ENCODE measurements around the gene NT5DC3.

The NT5DC3 gene

DNA sequence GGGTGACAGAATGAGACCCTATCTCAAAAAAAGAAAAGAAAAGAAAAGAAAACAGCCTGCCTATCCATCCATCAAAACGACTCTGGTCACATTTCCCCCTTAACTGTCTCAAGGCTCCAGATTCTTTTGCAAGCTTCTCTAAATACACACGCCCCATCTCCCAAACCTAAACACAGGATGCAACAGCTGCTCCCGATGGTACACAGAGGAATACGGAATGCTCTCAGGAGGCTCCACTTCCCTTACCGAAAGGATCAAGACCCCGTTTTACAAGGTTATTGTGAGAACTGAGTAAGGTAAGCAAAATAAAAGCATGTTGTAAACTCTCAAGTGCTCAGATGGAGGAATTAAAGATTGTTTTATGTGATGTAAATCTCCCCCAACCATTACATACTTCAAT lies 62.3 kb downstream of the NT5DC3 start:
- no peak for DNase-seq

DNA sequence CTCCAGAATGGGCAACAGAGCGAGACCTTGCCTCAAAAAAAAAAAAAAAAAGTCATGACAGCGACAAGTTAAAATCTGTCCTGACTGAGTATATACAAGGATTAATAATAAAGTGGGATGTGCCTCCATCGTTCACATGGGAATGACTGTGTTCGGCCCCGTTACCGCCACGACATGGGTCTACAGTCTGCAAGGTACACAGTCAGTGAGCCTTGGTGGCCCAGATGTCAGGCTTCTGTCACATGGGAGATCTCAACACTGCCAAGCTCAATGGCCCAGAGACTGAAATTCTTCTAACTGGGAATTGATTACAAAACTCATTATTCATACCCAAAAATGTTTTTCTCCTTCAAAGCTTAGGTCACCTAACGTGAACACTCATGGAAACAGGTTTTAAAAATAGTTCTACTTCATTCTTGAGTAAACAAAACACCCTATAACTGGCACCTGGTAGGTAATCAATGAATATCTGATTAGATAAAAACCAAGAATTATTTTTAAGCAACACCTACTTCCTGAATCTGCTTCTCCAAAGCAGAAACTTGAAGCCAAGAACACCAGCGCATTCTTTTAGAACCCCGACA lies 66.0 kb downstream of the NT5DC3 start:
- DNase-seq = no peak

DNA sequence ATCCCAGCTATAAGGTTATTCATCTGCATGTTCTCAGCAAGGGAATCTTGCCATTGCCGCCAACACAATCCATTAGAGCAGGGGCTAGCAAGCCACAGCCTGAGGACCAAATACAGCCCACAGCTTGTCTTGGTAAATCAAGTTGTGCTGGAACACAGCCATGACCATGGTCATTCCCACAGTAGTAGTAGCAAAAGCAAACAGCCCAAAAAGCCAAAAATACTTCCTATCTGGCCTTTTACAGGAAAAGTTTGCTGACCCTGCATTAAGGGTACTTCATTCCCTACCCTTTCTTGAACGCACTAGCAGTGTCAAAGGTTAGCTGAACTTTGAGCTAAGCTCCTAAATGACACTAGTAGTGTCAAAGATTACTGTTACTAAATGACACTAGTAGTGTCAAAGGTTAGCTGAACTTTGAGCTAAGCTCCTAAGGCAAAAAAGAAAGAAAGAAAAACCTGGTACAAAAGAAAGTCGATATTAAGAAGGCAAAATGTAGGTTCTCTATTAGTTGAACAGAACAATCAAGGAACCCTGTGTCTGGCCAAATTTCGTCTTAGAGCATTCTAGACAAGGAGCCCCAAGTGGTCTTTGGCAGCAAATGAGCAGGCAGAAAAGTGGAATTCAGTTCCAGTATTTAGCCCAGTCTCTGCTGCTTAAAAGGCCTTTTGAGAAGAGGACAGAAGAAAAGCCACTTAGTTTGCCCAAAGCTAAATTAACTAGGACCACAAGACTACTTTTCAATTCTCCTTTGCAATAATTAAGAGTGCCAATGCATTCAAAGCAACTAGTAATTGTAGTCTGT lies 67.7 kb downstream of the NT5DC3 start:
- no peak for DNase-seq

DNA sequence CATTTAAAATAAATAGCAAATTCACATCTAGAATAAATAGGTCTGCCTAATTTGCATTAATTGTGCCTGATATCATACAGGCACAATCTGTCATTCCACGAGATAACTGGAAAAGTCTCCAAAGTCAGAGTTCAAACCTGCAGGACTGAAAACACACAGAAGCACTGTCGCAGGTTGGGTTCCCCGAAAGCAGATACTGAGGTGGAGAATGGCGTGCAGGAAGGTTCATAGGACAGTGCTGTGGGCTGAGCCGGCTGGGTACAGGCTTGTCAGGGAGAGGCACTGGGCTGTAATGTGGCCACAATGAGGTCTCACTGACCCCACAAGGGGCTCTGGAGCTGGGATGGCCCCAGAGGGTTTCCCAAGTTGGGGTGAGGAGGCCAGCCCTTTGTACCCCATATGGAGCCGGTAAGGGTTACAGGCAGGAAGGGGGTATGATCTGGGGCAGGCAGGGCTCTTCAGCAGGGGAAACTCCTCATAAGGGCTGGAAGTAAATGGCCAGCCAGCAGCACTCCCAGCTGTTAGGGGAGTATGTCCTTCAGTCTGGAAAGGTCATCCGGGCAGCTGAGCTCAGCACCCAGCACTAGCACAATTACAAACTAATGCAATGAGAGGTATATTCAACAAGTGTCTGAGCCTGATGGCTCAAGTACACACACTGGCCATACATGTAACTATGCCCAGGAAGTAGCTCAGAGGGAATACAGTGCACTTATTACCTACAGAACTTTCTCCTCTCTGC lies 68.5 kb downstream of the NT5DC3 start:
- DNase-seq = no peak

DNA sequence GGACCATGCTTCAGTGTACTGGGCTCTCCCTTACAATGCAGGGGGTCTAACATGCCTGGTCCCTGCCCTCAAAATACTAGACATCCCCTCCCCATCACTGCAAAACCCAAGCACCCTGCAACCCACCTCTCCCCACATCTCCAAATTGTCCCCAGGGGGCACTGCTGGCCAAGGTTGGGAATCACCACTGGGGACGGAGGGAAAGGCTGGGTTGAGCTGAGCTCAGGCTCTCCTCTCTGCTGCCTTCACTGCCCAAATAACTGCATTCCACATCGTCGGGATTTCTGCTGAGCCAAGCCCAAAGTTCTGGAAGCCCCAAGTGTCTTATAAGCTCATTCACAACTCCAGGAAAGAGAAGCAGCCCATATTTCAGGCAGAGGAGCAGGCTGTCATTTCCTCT lies 69.6 kb downstream of the NT5DC3 start:
- DNase-seq = peak; percentile 54

DNA sequence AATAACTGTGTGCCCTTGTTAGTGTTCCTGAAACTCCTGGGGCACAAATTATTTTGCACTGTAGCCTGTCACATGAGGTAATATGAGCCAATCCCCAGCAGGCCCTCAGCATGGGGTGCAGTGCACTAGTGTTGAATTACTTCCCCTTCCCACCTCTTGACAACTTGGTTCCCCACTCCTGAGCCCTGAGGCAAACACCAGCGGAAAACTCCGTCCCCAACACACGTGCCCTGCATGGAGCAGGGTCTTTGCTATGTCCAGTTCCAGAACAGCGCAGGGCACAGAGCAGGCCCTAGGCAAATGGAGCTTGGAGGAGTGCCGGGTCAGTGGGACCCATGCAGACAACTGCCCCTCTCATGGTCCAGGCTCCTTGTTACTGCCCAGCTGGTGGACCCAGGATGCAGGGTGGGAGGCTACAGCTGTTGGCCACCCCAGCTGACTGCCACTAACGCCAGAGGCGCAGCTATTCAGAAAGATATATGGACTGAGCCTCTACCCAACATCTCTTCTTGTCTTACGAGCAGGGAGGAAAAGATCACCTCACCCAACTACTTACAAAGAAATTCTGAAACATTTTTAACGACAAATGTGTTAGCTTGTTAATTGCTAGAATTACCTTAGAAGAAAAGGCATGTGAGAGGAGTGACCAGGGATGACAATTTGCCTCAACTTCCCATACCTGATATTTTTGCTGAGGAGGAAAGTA lies 71.6 kb downstream of the NT5DC3 start:
- no peak for DNase-seq

DNA sequence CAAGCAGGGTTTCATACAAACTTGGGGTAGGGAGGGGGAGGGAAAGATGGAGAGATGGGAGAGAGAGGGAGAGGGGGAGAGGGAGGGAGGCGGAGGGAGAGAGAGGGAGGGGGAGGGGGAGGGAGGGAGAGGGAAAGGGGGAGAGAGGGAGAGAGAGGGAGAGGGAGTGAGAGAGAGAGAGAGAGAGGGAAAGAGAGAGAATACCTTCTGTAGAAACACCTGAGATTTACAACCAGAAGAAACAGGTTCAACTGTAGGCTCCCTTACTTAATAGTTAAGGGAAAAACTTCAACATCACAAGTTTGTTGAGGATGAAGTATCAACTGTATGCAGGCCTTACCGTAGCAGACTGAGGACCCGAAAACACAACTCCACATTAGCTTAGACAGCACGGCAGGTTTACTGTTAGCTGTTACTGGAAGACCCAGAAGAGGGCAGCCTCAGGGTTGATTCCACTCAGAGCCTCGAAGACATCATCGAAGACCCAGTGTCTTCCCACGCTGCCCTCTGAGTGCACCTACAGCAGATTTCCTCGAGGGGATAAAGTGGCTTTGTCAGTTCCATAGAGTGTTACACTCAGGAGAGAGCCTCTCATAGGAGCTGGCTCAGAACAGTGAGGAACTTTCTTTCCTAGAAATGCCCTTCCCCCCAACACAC lies 72.4 kb downstream of the NT5DC3 start:
- no peak for DNase-seq

DNA sequence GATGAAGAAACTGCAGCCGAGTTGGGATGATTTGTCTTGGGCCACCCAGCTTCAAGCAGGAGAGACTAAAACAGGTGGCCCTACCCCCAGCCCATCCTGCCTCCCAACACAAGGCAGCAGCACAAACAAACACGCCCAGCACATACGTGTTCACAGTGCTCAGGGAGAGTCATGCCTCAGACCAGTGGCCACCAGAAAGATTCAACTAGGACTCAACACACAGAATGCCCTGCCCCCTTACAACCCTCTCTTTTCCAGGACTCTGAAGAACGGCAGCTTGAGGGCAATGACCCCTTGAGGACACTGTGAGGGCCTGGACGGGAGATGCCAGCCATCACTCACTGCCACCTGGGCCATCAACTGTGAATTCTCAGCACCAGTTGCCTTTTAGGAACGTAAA lies 75.0 kb downstream of the NT5DC3 start:
- DNase-seq = no peak

DNA sequence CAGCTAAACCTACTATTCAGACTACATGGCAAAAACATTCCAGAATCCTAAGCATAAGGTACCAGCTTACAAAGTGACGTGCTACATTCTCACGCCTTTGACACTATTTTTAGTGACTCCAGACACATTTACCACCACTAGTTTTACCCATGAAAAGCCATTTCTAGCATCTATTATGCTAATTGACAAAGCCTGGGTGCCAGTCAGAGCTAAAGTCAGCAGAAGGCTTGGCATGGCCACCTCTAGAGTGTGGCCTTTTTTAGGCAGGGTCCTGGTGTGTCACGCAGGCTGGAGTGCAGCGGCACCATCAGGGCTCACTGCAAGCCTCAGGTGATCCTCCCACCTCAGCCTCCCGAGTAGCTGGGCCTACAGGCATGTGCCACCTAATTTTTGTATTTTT lies 75.7 kb downstream of the NT5DC3 start:
- DNase-seq = no peak

DNA sequence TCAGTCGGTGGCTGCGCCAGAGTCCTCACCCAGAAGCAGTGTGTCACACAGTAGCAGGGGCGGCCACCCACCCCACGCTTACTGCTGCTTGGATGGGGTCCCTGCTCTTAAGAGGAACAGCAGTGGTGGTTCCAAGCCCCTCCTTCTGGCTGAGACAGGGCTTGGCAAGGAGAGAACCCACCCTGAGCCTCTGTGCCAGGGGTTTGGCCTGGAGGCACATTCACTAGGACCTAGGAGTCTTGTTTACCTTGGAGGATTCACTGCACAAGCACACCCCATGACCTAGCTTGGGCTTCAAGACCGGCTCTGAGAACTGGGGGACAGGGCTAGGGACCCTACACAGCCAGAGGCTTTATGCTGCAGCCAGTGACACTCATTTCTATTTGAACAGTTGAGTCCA lies 78.6 kb downstream of the NT5DC3 start:
- DNase-seq = no peak

DNA sequence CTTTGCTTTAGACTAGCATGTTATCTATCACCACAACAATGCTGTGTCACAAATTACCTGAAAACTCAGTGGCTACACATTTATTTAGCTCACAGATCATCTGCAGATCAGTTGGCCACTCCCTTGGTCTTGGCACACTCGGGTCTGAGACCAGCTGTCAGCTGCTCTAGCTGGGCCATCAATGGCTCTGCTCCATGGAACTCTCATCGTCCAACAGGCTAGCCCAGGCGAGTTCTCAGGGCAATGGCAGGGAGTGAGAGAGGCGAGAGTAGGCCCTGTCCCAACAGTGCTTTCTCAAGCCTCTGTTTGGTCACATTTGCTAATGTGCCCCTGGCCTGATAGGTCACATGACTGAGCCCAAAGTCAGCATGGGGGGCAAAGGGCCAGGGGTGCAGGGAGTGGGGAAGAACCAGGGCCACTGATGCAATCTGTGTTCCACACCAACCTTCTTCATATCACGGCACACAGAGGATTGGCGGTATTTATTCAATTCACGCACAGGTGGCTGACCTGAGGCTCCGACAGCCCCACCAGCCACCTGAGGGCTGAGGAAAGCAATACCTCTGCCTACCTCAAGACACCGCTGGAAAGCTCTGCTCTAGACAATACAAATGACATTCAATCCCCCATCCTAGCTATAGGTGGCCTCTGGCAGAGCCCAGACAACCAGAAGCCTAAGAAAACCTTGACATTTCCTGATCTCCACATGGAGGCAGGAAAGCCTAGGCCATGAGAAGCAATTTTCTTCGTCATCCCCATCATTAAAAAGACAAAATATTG lies 82.5 kb downstream of the NT5DC3 start:
- DNase-seq = no peak

DNA sequence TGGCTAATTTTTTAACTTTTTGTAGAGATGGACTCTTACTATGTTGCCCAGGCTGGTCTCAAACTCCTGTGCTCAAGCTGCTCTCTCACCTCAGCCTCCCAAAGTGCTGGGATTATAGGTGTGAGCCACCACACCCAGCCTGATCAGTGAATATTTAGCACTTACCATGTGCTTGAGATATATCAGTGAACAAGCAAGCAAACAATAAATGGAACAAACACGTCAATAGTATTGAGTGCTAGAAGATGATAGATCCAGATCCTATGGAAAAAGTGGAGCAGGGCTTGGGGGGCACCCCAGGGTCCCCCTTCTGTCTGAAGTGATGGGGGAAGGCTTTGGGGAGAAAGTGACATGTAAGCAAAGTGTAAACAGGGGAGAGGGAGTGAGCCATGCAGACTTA lies 83.8 kb downstream of the NT5DC3 start:
- DNase-seq = no peak

DNA sequence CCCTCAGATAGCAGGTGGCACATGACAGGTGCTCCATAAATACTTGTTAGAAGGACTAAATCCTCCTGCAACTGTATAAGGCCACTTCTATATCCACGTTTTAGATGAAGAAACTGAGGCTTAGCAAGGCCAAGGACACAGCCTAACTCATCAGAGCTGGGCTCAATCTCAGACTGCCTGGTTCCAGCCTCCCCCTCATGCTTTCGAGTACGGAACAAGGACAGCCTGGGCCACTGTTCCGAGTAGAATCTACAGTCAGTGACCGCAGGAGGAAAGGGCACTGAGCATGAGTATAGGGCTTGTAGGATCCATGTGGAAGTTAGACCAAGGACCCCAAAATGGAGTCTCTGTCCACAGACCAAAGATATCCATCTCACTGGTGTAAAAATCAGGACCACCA lies 84.6 kb downstream of the NT5DC3 start:
- DNase-seq = no peak

DNA sequence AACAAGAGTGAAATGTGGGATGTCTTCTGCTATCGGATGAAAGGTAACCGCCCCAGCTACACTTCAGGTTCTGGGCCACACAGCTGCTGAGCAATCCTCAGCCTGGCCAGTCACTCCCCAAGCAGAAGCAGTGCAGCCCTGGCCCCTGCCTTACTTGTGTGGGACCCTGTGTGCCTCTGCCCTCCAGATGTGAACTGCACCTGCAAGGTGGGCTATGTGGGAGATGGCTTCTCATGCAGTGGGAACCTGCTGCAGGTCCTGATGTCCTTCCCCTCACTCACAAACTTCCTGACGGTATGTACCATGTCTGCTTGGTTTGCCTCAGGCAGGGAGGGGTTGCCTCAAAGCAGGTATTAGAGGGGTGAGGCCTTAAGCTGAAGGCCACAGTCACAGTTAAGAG lies 85.6 kb downstream of the NT5DC3 start:
- DNase-seq = no peak

DNA sequence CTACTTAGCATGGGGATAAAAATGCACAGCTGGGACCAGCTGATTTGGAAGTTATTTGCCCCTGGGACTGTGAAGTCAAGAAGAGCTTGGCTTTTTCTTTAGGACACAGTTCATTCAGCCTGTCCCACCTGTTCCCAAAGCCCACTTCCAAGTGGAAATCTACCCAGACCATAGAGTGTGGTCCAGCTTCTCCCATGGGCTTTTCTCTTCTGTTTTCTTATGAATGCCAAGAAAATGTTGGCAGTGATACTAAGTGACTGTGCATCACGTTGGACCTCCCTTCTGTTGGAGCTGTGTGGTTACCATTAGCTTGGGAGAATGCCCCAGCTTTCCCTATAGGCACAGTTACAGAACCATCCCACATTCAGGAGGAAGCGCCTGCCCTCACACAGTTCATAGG lies 89.4 kb downstream of the NT5DC3 start:
- DNase-seq = no peak

DNA sequence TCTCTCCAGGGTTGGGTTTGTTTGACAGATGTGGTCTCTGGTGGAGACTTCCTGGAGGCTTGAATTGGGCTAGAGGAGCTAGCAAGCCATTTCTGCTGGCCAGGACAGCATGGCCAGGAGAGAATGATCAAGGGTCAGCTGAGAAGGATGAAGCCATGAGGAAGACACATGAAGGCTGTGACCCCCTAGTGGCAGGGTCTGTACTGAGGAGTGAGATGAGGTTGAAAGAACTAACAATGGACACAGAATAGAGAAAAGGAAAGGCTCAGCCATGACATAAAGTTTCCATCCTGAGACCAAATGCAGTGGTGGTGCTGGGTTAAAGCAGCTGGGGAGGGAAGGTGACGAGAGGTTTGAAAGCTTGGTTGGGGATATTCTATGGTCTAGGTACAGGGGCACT lies 89.9 kb downstream of the NT5DC3 start:
- no peak for DNase-seq

DNA sequence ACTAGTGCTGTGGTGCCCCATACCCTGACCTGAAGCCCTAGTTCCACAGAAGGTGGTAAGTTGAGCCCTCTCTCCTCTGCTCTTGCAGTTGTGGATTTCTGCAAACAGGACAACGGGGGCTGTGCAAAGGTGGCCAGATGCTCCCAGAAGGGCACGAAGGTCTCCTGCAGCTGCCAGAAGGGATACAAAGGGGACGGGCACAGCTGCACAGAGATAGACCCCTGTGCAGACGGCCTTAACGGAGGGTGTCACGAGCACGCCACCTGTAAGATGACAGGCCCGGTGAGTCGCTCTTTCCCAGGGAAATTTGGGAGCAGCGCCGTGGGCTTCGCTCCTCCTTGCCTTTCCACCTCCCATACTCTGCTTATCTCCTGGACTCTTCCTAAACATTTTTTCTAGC lies 92.2 kb downstream of the NT5DC3 start:
- no peak for DNase-seq

DNA sequence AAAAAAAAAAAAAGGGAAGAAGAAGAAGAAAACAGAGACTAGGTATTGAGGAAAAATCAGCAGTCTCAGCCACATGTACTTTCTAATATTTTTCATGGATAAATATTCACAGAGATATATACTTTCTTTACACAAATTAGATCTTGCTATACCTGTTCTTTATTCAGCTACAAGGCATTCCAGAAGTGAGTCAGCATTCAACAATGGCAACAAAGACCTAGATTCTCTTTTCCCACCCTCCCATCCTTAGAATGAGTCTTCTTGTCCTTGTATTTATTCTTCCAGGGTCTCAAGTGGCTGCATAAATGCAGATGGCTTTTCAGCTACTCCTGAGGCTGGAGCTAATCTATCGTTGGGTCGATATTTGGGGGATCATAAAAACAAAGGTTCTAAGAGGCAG lies 93.0 kb downstream of the NT5DC3 start:
- DNase-seq = no peak

DNA sequence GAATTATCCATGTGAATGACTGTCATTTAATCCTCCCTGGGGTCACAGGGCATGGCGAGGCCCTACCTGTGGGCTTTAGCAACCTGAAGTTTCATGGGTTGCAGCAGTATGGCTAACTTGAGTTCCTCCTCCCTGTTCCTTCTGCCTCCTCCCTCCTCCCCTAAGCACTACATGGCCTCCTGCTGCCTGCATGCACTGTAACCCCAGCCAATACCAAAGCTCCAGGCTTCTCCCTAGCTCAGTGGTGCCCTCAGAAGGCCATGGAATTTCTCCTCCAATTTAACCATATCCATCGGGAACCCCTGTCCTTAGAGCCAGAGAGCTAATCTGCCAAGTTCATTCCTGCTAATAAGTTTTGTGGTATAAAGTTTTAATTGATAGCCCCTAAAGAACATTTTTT lies 95.1 kb downstream of the NT5DC3 start:
- DNase-seq = no peak

DNA sequence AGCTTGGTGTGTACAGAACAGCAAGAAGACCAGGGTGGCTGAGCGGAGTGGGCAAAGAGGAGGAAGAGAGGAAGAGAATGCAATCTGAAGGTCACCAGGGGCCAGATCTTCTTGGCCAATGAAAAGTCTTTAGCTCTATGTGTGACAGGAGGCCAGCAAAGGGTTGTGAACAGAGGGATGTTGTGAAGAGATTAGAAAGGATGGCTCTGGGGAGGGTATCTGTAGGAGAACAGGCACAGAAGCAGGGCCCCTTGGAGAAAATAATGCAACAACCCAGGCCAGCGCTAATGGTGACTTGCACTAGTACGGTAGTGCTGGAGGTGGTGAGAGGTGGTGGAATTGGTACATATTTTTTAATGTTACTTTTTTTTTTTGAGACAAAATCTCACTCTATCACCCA lies 97.2 kb downstream of the NT5DC3 start:
- no peak for DNase-seq

DNA sequence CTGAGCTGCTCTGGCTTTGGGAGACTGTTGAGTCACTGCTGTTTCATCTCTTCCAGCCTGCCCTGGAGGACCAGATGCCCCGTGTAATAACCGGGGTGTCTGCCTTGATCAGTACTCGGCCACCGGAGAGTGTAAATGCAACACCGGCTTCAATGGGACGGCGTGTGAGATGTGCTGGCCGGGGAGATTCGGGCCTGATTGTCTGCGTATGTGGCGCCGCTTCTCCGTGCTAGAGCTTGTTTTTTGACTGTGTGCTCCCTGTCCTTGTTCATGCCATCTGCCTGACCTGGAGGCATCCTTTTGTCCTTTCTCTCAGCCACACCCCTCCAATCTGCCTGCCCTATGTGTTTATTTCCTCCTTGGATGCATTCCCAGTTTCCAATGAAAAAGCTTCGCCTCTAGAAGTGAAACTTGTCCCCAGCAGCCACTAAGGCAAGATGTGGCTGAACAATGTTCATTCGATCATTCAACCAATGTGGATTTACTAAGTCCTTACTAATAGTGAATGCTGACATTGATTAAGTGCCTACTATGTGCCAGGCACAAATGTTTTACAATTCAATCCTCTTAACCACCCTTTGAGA lies 98.6 kb downstream of the NT5DC3 start:
- no peak for DNase-seq

DNA sequence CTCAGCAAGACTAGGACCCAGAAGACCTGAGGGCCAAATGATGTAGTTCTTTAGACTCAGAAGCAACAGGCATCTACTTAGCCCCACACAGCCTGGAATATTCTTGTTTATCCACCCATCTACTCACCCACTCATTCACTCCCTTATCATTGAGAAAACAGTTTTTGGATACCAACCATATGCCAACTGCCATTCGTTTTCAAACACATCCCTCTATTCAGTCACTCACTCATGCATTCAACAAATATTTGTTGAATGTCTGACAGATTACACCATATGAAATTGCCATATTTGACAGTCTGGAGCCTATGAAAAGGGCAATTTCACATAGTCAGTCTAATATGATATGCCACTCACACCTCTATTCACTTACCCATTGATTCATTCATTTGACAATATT lies 103.2 kb downstream of the NT5DC3 start:
- DNase-seq = no peak
